GM12873 (cell line): ENCODE data around the gene TYROBP.

Experiments used
- CTCF ChIP-seq: IDR thresholded peaks from 2 replicates; pipeline ENCODE4 v1.5.1; 2012; ENCODE audit warnings: low read depth, mild to moderate bottlenecking, moderate library complexity, low read length, control low read depth; ENCODE audit not compliant: insufficient read depth; ENCODE audit errors: missing control alignments

The TYROBP gene

GRCh38 chr19:35871611-35872010, 36.5 kb downstream of the TYROBP start:
- TF ChIP-seq CTCF: no peak

- no peak for TF ChIP-seq CTCF
Observed at GRCh38 chr19:35870798-35871197, 37.3 kb downstream of the TYROBP start.

- no peak for TF ChIP-seq CTCF
Observed at GRCh38 chr19:35869327-35870123, 38.6 kb downstream of the TYROBP start.

GRCh38 chr19:35868823-35869326, 39.2 kb downstream of the TYROBP start:
- no peak for TF ChIP-seq CTCF

GRCh38 chr19:35868172-35868822, 39.8 kb downstream of the TYROBP start, which contains the start of gene APLP1:
Gene APLP1 (plus strand): TSS chr19:35868574. CDS start chr19:35868637, 63 bp downstream.
- no peak for TF ChIP-seq CTCF

DNA sequence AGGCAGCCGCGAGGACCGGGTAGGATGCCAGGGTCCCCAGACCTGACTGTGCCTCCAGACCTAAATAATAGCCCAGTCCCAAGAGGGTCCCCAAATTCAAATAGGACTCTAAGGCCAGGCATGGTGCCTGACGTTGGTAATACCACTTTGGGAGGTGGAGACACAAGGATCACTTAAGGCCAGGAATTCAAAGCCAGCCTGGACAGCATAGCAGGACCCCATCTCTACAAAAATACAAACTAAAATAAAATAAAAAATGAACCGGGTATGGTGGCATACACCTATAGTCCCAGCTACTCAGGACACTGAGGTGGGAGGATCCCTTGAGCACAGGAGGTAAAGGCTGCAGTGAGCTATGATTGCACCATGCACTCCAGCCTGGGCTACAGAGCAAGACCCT, 45.1 kb downstream of the TYROBP start:
- no peak for TF ChIP-seq CTCF

- TF ChIP-seq CTCF: no peak
Observed at GRCh38 chr19:35862528-35862927, 45.6 kb downstream of the TYROBP start.
